Neural progenitor cell (in vitro differentiated cells): Measurements from ENCODE around the gene TSHZ2.

ENCODE experiments used
- CTCF ChIP-seq: fragments of 200-600 bp; sonication (generic); IDR thresholded peaks from 2 replicates; pipeline ENCODE4 v1.5.1; 2017; ENCODE audit warnings: antibody characterized with exemption, mild to moderate bottlenecking
- EZH2 ChIP-seq: fragments of 200-600 bp; sonication (generic); IDR thresholded peaks from 2 replicates; pipeline ENCODE4 v1.6.1; 2017; ENCODE audit warnings: antibody characterized with exemption, mild to moderate bottlenecking, moderate library complexity
- EZH2phosphoT487 ChIP-seq: fragments of 200-600 bp; sonication (generic); IDR thresholded peaks from 2 replicates; pipeline ENCODE4 v1.6.1; 2017; ENCODE audit warnings: antibody characterized with exemption

- TF ChIP-seq CTCF (no peak), EZH2phosphoT487 (no peak), EZH2 (no peak)
Measured at GRCh38 chr20:53453076-53453475, 480.9 kb downstream of the TSHZ2 start.
